NCI-H82 treated with DMSO at 0.1 percent for 48 hours (cell line): Measurements from ENCODE around the gene RFC1.
"Not testable (repeated sequence)": the region's sequence is repeated elsewhere in the genome, so short reads cannot be mapped to it uniquely, and the experiment has no call there.

Experiments used
- DNase-seq: peaks from one replicate; lab custom pipeline; 2025; ENCODE audit not compliant: unreplicated experiment; lab: John Stamatoyannopoulos, UW

RFC1 gene, protein sequence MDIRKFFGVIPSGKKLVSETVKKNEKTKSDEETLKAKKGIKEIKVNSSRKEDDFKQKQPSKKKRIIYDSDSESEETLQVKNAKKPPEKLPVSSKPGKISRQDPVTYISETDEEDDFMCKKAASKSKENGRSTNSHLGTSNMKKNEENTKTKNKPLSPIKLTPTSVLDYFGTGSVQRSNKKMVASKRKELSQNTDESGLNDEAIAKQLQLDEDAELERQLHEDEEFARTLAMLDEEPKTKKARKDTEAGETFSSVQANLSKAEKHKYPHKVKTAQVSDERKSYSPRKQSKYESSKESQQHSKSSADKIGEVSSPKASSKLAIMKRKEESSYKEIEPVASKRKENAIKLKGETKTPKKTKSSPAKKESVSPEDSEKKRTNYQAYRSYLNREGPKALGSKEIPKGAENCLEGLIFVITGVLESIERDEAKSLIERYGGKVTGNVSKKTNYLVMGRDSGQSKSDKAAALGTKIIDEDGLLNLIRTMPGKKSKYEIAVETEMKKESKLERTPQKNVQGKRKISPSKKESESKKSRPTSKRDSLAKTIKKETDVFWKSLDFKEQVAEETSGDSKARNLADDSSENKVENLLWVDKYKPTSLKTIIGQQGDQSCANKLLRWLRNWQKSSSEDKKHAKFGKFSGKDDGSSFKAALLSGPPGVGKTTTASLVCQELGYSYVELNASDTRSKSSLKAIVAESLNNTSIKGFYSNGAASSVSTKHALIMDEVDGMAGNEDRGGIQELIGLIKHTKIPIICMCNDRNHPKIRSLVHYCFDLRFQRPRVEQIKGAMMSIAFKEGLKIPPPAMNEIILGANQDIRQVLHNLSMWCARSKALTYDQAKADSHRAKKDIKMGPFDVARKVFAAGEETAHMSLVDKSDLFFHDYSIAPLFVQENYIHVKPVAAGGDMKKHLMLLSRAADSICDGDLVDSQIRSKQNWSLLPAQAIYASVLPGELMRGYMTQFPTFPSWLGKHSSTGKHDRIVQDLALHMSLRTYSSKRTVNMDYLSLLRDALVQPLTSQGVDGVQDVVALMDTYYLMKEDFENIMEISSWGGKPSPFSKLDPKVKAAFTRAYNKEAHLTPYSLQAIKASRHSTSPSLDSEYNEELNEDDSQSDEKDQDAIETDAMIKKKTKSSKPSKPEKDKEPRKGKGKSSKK

GRCh38 chr4:39365830-39366771 lies at the start of gene RFC1:
TSS of gene RFC1 (minus strand) at chr4:39366362. CDS start at chr4:39366241, 121 bp downstream.
- peak; percentile 28 for DNase-seq

DNA sequence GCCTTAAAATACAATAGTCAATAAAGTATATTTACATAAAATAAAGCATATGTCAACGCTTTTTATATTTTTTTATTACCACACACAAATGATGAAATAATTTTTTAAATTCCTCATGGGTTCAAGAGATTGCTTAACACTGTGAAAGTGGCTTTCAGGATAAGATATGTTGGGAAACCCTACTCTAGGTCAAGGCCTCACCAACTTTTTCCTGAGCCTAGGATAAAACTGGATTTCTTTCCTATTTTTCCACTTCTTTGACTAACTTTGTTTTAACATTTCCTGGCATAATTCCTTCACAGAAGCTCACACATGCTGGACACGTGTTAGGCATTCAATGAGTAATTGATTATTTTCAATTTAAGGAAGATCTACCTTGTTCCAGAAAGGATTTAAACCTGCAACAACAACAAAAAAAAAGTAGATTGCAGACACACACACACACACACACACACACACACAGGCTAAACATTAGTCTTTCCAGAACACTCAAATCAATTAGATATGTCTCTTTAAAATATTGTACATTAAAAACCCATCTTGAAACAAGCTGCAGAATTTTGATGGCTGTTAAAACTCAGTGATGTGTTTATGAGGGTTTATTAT lies 49.6 kb upstream of the RFC1 start:
- DNase-seq = no peak

DNA sequence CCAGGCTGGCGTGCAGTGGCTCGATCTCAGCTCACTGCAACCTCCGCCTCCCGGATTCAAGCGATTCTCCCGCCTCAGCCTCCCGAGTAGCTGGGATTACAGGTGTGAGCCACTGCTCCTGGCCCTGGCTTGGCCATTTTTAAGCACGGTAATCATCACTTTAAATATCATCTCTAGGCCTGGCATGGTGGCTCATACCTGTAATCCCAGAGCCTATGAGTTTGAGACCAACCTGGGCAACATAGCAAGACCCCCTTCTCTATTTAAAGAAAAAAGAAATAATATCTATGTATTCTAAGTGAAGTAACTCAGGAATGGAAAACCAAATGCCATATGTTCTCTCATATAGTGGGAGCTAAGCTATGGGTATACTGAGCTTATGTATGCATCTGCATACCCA lies 45.4 kb upstream of the RFC1 start:
- DNase-seq = not testable (repeated sequence)

DNA sequence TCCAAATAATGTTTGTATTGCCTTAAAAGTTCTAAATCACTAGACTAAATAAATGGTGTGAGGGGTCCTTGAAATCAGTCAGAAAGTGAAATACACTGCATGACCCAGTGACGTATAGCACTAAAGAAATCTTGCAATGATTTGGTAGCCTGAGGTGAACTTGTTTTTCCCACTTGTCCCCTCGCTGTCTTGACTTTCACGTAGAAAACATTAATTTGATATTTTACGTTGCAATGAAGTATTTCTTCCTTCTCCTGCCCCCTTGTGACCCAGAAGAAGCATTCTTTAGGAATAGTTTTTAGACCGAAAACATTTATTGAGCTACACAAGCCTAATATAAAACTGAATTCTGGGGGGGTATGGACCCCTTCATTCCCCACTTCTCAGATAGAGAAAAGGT lies 44.3 kb upstream of the RFC1 start:
- no peak for DNase-seq

GRCh38 chr4:39407584-39407885 lies 41.4 kb upstream of the RFC1 start:
- DNase-seq = no peak

GRCh38 chr4:39406763-39407583 lies 40.8 kb upstream of the RFC1 start, which contains the start of gene KLB:
TSS of gene KLB (plus strand) at chr4:39406930. CDS start at chr4:39406950, 20 bp downstream.
- no peak for DNase-seq

DNA sequence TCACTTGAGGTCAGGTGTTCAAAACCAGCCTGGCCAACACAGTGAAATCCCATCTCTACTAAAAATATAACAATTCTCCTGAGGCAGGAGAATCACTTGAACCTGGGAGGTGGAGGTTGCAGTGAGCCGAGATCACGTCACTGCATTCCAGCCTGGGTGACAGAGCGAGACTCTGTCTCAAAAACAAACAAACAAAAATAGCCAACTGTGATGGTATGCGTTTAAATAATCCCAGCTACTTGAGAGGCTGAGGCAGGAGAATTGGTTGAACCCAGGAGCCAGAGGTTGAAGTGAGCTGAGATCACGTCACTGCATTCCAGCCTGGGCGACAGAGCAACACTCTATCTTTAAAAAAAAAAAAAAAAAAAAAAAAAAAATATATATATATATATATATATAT lies 35.5 kb upstream of the RFC1 start:
- not testable (repeated sequence) for DNase-seq

DNA sequence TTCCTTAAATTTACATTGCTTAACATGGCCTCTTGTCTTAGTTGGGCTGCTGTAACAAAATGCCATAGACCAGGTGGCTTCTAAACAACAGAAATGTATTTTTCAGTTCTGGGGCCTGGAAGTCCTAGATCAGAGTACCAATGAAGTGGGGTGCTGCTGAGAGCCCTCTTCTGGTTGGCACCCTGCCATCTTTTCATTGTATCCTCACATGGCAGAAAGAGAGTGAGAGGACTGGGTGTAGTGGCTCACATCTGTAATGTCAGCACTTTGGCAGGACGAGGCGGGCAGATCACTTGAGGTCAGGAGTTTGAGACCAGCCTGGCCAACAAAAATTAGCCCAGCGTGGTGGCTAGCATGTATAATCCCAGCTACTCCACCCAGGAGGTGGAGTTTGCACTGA lies 28.5 kb upstream of the RFC1 start:
- no peak for DNase-seq

DNA sequence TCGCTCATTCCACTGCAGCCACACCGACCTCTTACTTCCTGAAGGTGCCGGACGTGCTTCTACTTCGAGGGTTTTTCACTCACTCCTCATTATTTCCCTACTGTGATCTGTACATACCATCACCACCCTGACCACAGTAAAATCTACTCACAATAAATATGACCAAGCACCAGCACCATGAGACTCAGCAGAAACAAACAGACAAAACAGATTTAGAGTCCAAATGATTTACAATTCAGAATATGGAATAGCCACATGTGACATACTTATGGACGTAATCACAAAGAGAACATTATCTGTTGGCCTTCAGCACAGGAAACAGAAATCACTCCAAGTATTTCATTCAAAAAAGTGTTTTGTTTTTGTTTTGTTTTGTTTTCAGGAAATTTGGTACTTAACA lies 24.4 kb upstream of the RFC1 start:
- DNase-seq = no peak

DNA sequence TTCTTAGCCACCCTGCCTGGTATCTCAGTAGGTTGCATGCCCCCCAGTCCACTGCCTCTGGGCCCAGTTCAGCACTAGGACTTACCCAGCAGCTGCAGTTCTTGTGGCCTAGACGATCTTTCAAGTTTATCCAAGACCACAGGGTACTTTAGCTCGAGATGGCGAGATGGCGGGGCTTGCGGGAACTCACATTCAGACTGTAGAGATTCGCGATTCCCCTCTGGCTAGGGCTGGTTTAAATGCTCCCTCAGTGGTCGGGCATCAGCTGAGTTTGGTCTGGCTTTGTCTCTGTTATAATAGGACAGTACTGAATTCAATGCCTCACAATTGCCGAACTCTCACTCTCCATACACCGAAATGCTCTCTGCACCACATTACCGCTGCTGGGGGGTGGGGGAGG lies 18.4 kb upstream of the RFC1 start:
- no peak for DNase-seq

- DNase-seq = no peak
Observed at GRCh38 chr4:39383690-39384089, 17.5 kb upstream of the RFC1 start.

DNA sequence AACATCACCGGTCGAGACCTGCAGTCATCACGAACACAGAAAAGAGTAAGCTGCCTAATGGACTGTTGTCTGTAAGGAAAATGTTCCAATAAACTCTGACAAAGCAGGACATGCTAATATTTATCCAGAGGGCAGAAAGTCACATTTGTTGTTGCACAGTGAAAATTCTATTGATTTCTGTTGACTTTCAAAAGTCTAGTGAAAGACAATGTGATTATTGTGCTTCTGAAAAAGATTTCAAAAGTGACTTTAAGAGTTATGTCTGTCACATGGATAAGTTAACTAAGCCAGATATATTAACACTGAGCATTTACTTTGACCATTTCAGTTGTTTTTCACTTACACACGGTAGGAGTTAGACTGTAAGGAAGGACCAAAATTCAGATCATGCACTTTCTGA lies 9.3 kb upstream of the RFC1 start:
- DNase-seq = no peak

GRCh38 chr4:39371209-39371608 lies 5.0 kb upstream of the RFC1 start:
- DNase-seq = not testable (repeated sequence)

- no peak for DNase-seq
Observed at GRCh38 chr4:39369301-39369700, 3.1 kb upstream of the RFC1 start.

GRCh38 chr4:39367166-39367565 lies 1.0 kb upstream of the RFC1 start:
- no peak for DNase-seq

GRCh38 chr4:39365360-39365759 lies 802 bp downstream of the RFC1 start:
- DNase-seq = no peak

DNA sequence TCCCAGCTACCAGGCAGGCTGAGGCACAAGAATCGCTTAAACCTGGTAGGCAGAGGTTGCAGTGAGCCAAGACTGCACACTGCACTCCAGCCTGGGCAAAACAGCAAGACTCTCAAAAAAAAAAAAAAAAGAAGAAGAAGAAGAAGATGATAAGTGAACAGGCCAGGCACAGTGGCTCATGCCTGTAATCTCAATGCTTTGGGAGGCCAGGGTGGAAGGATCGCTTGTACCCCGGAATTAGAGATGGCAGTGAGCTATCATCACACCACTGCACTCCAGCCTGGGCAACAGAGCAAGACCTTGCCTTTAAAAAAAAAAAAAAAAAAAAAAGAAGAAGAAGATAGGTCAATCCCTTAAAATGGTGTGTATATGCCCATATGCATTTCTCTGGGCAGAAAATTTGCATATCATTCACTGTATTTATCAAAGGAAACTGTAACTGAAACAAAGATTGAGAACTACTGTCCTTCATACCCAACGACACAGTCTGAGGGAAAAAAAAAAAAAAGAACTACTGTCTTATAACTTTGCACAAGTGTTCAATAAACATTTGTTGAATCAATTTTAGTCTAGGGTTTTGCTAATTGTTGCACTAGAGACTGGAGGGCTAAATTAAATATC lies 2.3 kb downstream of the RFC1 start:
- DNase-seq = no peak

GRCh38 chr4:39362827-39363226 lies 3.3 kb downstream of the RFC1 start:
- no peak for DNase-seq

DNA sequence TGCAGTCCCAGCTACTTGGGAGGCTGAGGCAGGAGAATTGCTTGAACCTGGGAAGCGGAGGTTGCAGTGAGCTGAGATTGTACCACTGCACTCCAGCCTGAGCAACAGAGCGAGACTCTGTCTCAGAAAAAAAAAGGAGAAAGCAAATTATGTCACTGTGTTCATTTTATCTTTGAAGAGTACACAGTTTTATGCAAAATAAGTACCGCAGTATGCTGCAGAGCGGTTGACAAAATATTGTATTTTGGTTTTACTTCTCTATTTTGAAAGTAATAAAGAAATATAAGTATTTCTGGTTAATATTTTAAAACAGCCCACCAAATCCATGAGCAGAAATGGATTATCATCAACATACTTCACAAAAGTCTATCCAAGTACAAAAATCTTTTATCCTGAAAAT lies 5.6 kb downstream of the RFC1 start:
- DNase-seq = not testable (repeated sequence)
